Measurements from ENCODE around the gene SAMD4A. TPM values are rescaled to one million over a fixed set of nuclear protein-coding genes. Genes with fewer than 3 reads are reported as not detected.
A peak's percentile ranks its signal among the peaks of the same experiment; 100 is the strongest.

Gene SAMD4A
- total RNA-seq, 1 donor = 61.3 TPM

- TF ChIP-seq CTCF (IDR thresholded peaks at IDR 0.05; ENCODE audit: insufficient read depth, low read depth, low read length) = no peak
Measured at GRCh38 chr14:54535126-54535525, 31.8 kb upstream of the SAMD4A start.

DNA sequence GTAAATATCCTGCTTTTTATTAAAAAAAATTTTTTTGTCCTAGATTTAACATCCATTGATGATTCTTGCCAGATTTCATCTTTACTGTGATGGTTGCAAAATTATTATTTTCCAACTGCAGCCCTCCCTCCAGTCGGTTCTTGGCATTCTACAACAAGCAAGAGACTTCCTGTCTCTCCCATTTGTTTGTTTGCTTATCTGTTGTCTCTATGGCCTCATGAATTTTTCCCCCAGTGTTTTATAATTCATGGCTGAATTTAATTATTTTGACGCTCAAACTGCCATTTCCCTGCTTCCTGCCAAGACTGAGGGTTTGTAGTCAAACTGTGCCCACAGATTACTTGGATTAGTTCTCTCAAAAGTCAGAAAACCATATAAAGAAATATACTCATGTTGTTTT, 31.3 kb upstream of the SAMD4A start:
- no peak for DNase-seq (ENCODE audit: low read depth)
- TF ChIP-seq CTCF (IDR thresholded peaks at IDR 0.05; ENCODE audit: insufficient read depth, low read depth, low read length) = no peak

More at GRCh38 chr14:54535126-54535525, 31.8 kb upstream of the SAMD4A start:
- DNase-seq (ENCODE audit: low read depth) = no peak
- no peak overlapping the region for H3K4me3 ChIP-seq (ENCODE audit: low read depth, low read length)

GRCh38 chr14:54537651-54538050, 29.3 kb upstream of the SAMD4A start:
- TF ChIP-seq CTCF (IDR thresholded peaks at IDR 0.05; ENCODE audit: insufficient read depth, low read depth, low read length) = no peak
- no peak for DNase-seq (ENCODE audit: low read depth)
- H3K4me3 ChIP-seq (ENCODE audit: low read depth, low read length) = no peak overlapping the region

More for the DNA sequence above, 31.3 kb upstream of the SAMD4A start:
- H3K4me3 ChIP-seq (ENCODE audit: low read depth, low read length) = no peak overlapping the region

DNA sequence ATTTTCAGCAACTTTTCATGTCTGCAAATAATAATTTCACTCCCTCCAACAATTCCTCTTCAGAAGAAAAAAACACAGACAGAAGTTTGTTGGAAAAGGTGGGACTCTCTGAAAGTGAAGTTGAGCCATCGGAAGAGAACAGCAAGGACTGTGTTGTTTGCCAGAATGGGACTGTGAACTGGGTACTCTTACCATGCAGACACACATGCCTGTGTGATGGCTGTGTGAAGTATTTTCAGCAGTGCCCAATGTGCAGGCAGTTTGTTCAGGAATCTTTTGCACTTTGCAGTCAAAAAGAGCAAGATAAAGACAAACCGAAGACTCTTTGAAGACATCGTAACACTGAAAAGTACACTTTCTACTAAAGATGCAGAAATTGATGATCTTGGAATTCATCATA, 28.9 kb upstream of the SAMD4A start:
- DNase-seq (ENCODE audit: low read depth) = no peak
- no peak for TF ChIP-seq CTCF (IDR thresholded peaks at IDR 0.05; ENCODE audit: insufficient read depth, low read depth, low read length)
- no peak overlapping the region for H3K4me3 ChIP-seq (ENCODE audit: low read depth, low read length)

DNA sequence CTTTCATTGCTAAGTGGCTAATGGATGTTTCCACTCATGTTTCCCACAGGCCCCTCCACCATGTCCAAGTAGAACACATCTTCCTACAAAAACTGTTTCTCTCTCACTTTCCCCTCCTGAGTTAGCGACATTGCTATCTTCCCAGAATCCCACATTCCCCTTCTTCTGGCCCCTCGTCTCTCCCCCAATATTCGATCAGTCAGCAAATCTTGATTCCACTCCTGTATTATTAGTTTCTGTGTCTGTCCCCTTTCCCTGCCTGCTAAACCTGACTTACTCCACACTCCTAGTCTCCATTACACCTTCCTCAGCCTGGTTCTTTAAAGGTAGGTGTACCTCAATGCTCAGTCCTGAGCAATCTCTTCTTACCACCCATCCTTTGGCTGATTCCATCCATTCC, 19.3 kb upstream of the SAMD4A start:
- no peak for TF ChIP-seq CTCF (IDR thresholded peaks at IDR 0.05; ENCODE audit: insufficient read depth, low read depth, low read length)
- H3K4me3 ChIP-seq (ENCODE audit: low read depth, low read length) = no peak overlapping the region
- DNase-seq (ENCODE audit: low read depth) = no peak

DNA sequence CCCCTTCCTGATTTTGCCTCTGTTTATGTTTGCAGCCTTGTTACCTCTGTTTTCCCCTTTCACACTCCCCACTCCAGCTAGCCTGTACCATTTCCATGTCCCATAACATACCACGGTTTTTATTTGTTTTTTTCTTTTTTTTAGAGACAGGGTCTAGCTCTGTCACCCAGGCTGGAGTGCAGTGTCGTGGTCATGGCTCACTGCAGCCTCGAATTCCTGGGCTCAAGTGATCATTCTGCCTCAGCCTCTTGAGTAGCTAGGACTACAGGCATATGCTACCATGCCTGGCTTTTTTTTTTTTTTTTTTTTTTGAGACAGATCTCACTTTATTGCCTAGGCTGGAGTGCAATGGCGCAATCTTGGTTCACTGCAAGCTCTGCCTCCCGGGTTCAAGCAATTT, 18.4 kb upstream of the SAMD4A start:
- TF ChIP-seq CTCF (IDR thresholded peaks at IDR 0.05; ENCODE audit: insufficient read depth, low read depth, low read length) = no peak
- no peak overlapping the region for H3K4me3 ChIP-seq (ENCODE audit: low read depth, low read length)
- DNase-seq (ENCODE audit: low read depth) = no peak

- no peak for TF ChIP-seq CTCF (IDR thresholded peaks at IDR 0.05; ENCODE audit: insufficient read depth, low read depth, low read length)
- DNase-seq (ENCODE audit: low read depth) = peak; percentile 14
- no peak overlapping the region for H3K4me3 ChIP-seq (ENCODE audit: low read depth, low read length)
Measured at GRCh38 chr14:54549862-54550261, 17.1 kb upstream of the SAMD4A start.
